WTC11 (cell line): Measurements from ENCODE around the gene ITM2A. TPM values are rescaled to one million over a fixed set of nuclear protein-coding genes. Genes with fewer than 3 reads are reported as not detected.

Experiments used
- ATAC-seq: fragments of 200-7000 bp; cut with Tn5 transposase; 2 replicates; pipeline ENCODE4 v1.10.0; 2021; ENCODE audit warnings: mild to moderate bottlenecking, moderate library complexity
- CTCF ChIA-PET: fragments of 300-600 bp; sonication (Branson Sonifier 250); formaldehyde crosslinking; loops from one replicate; lab custom pipeline; 2021; ENCODE audit warnings: antibody characterized with exemption; lab: Charles Lee
- POLR2A ChIA-PET: fragments of 350-600 bp; sonication (Branson Sonifier 250); formaldehyde crosslinking; loops from one replicate; lab custom pipeline; 2021; ENCODE audit warnings: antibody characterized with exemption; lab: Charles Lee
- DNase-seq: peaks from one replicate; pipeline ENCODE4 v3.0.0; 2021; ENCODE audit warnings: low spot score
- H3K27ac Mint-ChIP-seq: 2 replicates; pipeline ENCODE4 v1.8.0; 2021; ENCODE audit warnings: mixed read lengths
- H3K27me3 Mint-ChIP-seq: 2 replicates; pipeline ENCODE4 v1.8.0; 2021; ENCODE audit warnings: low read depth, mild to moderate bottlenecking, moderate library complexity, mixed read lengths
- H3K36me3 Mint-ChIP-seq: 2 replicates; pipeline ENCODE4 v1.8.0; 2021; ENCODE audit warnings: mixed read lengths
- H3K4me1 Mint-ChIP-seq: 2 replicates; pipeline ENCODE4 v1.8.0; 2022; ENCODE audit warnings: mixed read lengths
- H3K4me3 Mint-ChIP-seq: 2 replicates; pipeline ENCODE4 v1.8.0; 2021; ENCODE audit warnings: mild to moderate bottlenecking, moderate library complexity, mixed read lengths
- H3K9me3 Mint-ChIP-seq: 2 replicates; pipeline ENCODE4 v1.8.0; 2021; ENCODE audit warnings: mixed read lengths
- ATF1 ChIP-seq: sonication (generic); formaldehyde crosslinking; IDR thresholded peaks from 2 replicates; pipeline ENCODE4 v1.8.1; 2023; ENCODE audit warnings: mild to moderate bottlenecking, moderate library complexity, missing genetic modification reagents
- CREB1 ChIP-seq: sonication (generic); formaldehyde crosslinking; IDR thresholded peaks from 2 replicates; pipeline ENCODE4 v1.8.0; 2023; ENCODE audit warnings: mild to moderate bottlenecking, missing genetic modification reagents
- CTCF ChIP-seq: fragments of 200-600 bp; IDR thresholded peaks from 2 replicates; pipeline ENCODE4 v1.8.0; 2022; ENCODE audit warnings: antibody characterized with exemption
- ELF4 ChIP-seq: sonication (generic); formaldehyde crosslinking; IDR thresholded peaks from 2 replicates; pipeline ENCODE4 v1.8.1; 2022; ENCODE audit warnings: low read depth, mild to moderate bottlenecking, moderate library complexity, missing genetic modification reagents
- FOXP4 ChIP-seq: sonication (generic); formaldehyde crosslinking; IDR thresholded peaks from 2 replicates; pipeline ENCODE4 v1.8.0; 2022; ENCODE audit warnings: mild to moderate bottlenecking, missing genetic modification reagents
- HMGXB4 ChIP-seq: sonication (generic); formaldehyde crosslinking; IDR thresholded peaks from 2 replicates; pipeline ENCODE4 v1.8.1; 2023; ENCODE audit warnings: mild to moderate bottlenecking, moderate library complexity, missing genetic modification reagents
- NR2C2 ChIP-seq: sonication (generic); formaldehyde crosslinking; IDR thresholded peaks from 2 replicates; pipeline ENCODE4 v1.8.0; 2022; ENCODE audit warnings: mild to moderate bottlenecking, missing genetic modification reagents
- NR3C1 ChIP-seq: sonication (generic); formaldehyde crosslinking; conservative IDR thresholded peaks from 2 replicates; pipeline ENCODE4 v1.8.1; 2023; ENCODE audit warnings: low read depth, mild to moderate bottlenecking, missing genetic modification reagents
- PRRX2 ChIP-seq: fragments of 250-450 bp; sonication (Bioruptor Pico); IDR thresholded peaks from 2 replicates; pipeline ENCODE4 v1.8.0; 2021; ENCODE audit warnings: mild to moderate bottlenecking
- USF1 ChIP-seq: sonication (generic); formaldehyde crosslinking; IDR thresholded peaks from 2 replicates; pipeline ENCODE4 v1.8.0; 2022; ENCODE audit warnings: mild to moderate bottlenecking, missing genetic modification reagents
- ZNF232 ChIP-seq: sonication (generic); formaldehyde crosslinking; IDR thresholded peaks from 2 replicates; pipeline ENCODE4 v1.8.0; 2022; ENCODE audit warnings: mild to moderate bottlenecking, missing genetic modification reagents
- ZNF263 ChIP-seq: sonication (generic); formaldehyde crosslinking; IDR thresholded peaks from 2 replicates; pipeline ENCODE4 v1.8.1; 2022; ENCODE audit warnings: low read depth, mild to moderate bottlenecking, moderate library complexity, missing genetic modification reagents
- ZNF317 ChIP-seq: sonication (generic); formaldehyde crosslinking; IDR thresholded peaks from 2 replicates; pipeline ENCODE4 v1.8.1; 2023; ENCODE audit warnings: low read depth, mild to moderate bottlenecking, moderate library complexity, missing genetic modification reagents, borderline replicate concordance
- ZNF416 ChIP-seq: fragments of 250-450 bp; sonication (Bioruptor Pico); IDR thresholded peaks from 2 replicates; pipeline ENCODE4 v1.9.0; 2021; ENCODE audit warnings: mild to moderate bottlenecking, inconsistent platforms
- ZNF423 ChIP-seq: fragments of 250-450 bp; sonication (Bioruptor Pico); IDR thresholded peaks from 2 replicates; pipeline ENCODE4 v2.1.2; 2022; ENCODE audit warnings: mild to moderate bottlenecking, moderate library complexity
- ZNF425 ChIP-seq: fragments of 250-450 bp; sonication (Bioruptor Pico); conservative IDR thresholded peaks from 2 replicates; pipeline ENCODE4 v1.9.0; 2021; ENCODE audit warnings: mild to moderate bottlenecking
- ZSCAN18 ChIP-seq: fragments of 250-450 bp; sonication (Bioruptor Pico); IDR thresholded peaks from 2 replicates; pipeline ENCODE4 v2.1.2; 2022; ENCODE audit warnings: mild to moderate bottlenecking, moderate library complexity
- total RNA-seq: library from RNA; stranded (reverse); gene quantifications from 3 replicates; pipeline ENCODE4 v1.2.3, GENCODE V29; 2021

ITM2A gene
- total RNA-seq, 1 experiment from 2014 or later, result 43.4 TPM

GRCh38 chrX:79369871-79370270, 2.7 kb upstream of the ITM2A start:
- Mint-ChIP-seq H3K27ac (no peak overlapping the region), H3K36me3 (no peaks in the 10 kb centered on the region)
- no peak for ATAC-seq
- TF ChIP-seq ZNF416 (CRISPR knock-in tag), result no peak
- TF ChIP-seq, all 79 proteins: peak for 0
- POLR2A ChIA-PET, result no interaction called here
- H3K9me3 Mint-ChIP-seq, result peaks cover 7% of the 10 kb centered on the region; the same call in 1 of the 2 replicates
- H3K4me1 Mint-ChIP-seq, result peaks cover 29% of the 10 kb centered on the region
- no peak for DNase-seq
- no peak overlapping the region for H3K4me3 Mint-ChIP-seq
- CTCF ChIA-PET, result no interaction called here
- H3K27me3 Mint-ChIP-seq, result no peaks in the 10 kb centered on the region

GRCh38 chrX:79368441-79368840, 1.3 kb upstream of the ITM2A start:
- POLR2A ChIA-PET, result no interaction called here

GRCh38 chrX:79367907-79368306, 773 bp upstream of the ITM2A start:
- Mint-ChIP-seq H3K4me3 (peak overlapping the region; percentile 86), H3K27me3 (no peaks in the 10 kb centered on the region), H3K4me1 (peaks cover 39% of the 10 kb centered on the region), H3K36me3 (no peaks in the 10 kb centered on the region), H3K9me3 (no peaks in the 10 kb centered on the region), H3K27ac (peak overlapping the region; percentile 97; the same call in 1 of the 2 replicates)
- DNase-seq (no peak), ATAC-seq (no peak)
- ChIA-PET CTCF (no interaction called here), POLR2A (no interaction called here)
- TF ChIP-seq FOXP4 (CRISPR knock-in tag) (no peak), NR2C2 (no peak), ZNF263 (CRISPR knock-in tag) (no peak), HMGXB4 (CRISPR knock-in tag) (no peak), NR3C1 (CRISPR knock-in tag) (no peak), ZNF317 (CRISPR knock-in tag) (no peak), ATF1 (CRISPR knock-in tag) (no peak)

More at GRCh38 chrX:79368441-79368840, 1.3 kb upstream of the ITM2A start:
- DNase-seq (no peak), ATAC-seq (no peak)
- Mint-ChIP-seq H3K9me3 (no peaks in the 10 kb centered on the region), H3K27ac (no peak overlapping the region), H3K27me3 (no peaks in the 10 kb centered on the region), H3K4me1 (peaks cover 36% of the 10 kb centered on the region), H3K36me3 (no peaks in the 10 kb centered on the region), H3K4me3 (peak overlapping the region; percentile 86; the same call in 1 of the 2 replicates)
- TF ChIP-seq CTCF (no peak), ZNF425 (CRISPR knock-in tag) (no peak), ZSCAN18 (no peak), CREB1 (no peak), ZNF423 (CRISPR knock-in tag) (no peak), PRRX2 (no peak), NR3C1 (CRISPR knock-in tag) (no peak), ZNF232 (no peak), ZNF263 (CRISPR knock-in tag) (no peak), USF1 (CRISPR knock-in tag) (no peak), ELF4 (CRISPR knock-in tag) (no peak)
- CTCF ChIA-PET, result no interaction called here
